Embryonic facial prominence (tissue), 1 donor: ENCODE results near the gene ADAMTS2.

ENCODE experiments used
- DNase-seq: peaks from one replicate; pipeline ENCODE4 v3.0.0-alpha.2; 2016; ENCODE audit errors: extremely low spot score

Gene ADAMTS2

DNA sequence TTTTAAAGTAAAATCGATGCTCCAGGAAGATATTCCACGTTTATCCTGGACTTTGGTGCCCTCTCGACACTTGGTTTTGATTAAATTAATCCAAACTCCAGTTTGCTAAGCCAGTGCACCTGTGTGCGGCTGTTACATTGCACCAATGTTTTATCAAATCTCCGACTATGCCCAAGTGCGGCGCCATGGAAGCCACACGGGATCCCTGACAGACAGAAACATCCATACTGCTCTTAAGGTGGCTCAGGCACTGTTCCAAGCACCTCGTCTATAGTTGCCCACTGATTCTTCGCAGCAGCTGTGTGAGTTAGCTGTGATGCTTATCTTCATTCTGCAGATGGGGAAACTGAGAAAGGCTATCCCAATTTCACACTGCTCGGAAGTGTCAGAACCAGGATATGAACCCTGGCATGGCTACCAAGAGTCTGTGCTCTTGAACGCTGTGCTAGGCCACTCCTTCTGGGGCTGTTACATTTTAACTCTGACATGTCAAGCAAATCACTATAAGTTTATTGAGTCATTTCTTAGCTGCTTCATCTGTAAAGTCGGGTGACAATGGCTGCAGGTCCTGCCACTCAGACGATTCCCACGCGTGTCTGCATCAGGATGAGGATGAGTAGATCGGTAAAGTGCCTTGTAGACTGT is 113.0 kb downstream of the ADAMTS2 start:
- DNase-seq, result no peak

- DNase-seq, result no peak
Observed at GRCh38 chr5:179231309-179231708, 114.0 kb downstream of the ADAMTS2 start.

DNA sequence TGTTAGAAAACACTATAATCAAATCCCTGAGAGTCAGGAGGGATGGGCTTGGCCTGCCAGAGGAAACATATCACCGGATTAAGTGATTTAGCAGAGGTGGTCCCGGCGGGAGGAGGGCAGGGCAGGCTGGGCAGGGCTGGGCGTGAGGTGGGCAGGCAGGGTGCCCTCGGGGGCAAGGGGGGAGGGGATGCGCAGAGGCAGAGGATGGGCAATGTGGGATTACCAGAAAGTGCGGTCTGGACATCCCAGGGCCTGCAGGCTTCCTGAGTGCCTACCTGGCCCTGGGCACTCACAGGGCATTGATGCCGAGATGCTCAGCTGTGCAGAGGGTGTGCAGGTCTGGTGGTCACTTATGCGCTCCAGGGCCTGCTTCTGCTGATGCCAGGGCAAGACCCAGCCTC is 115.2 kb downstream of the ADAMTS2 start:
- DNase-seq, result no peak

GRCh38 chr5:179229331-179229831 is 115.9 kb downstream of the ADAMTS2 start:
- no peak for DNase-seq

GRCh38 chr5:179228341-179229121 is 116.7 kb downstream of the ADAMTS2 start:
- no peak for DNase-seq

GRCh38 chr5:179227580-179228311 is 117.5 kb downstream of the ADAMTS2 start:
- no peak for DNase-seq

DNA sequence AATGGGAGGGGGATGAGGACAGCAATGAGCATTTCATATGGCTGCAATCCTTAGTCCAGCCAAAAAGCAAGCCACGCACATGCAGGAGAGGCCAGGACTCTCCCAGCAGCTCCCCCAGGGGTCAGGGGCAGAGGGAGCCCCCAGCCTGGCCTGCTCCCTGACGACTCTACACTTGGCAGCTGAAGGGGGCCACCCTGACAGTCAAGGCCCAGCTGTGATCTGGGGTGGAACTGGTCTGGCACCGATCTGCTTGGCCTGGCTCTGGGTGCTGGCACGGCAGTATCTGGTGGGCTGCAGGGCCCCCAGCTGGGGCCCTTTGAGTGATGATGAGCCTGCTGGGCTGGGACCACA is 118.1 kb downstream of the ADAMTS2 start:
- no peak for DNase-seq

GRCh38 chr5:179226696-179227095 is 118.6 kb downstream of the ADAMTS2 start:
- DNase-seq, result no peak

DNA sequence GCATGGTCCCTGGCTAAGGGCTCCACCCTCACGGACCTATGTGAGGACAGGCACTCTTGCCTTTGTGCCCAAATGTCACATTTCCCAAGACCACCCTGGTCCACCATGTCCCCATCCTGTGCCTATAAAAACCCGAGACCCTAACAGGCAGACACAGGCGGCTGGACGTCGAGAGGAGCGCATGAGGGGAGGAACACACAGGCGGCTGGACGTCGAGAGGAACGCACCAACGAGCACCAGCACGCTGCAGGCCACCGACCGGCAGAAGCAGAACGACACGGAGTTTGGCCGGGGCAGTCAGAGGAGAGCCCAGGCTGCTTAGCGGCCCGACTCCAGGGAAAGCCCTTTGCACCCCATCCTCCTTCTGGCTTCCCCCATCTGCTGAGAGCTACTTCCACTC is 119.9 kb downstream of the ADAMTS2 start:
- no peak for DNase-seq

GRCh38 chr5:179224741-179225140 is 120.5 kb downstream of the ADAMTS2 start:
- DNase-seq, result no peak

- DNase-seq, result no peak
Observed at GRCh38 chr5:179223961-179224360, 121.3 kb downstream of the ADAMTS2 start.

DNA sequence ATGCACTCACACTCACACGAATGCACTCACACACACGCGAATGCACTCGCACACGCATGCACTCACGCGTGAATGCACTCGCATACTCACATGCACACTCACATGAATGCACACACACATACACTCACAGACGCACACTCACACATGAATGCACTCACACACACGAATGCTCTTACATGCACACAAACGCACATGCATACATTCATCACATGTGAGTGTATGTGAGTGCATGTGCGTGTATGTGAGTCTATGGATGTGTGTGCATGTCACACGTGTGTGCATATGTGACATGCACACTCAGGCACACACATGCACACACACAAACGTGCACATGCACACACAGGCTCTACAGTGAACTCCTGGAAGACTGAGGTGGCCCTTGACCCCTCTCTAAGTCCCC is 121.7 kb downstream of the ADAMTS2 start:
- DNase-seq, result no peak

- DNase-seq, result no peak
Observed at GRCh38 chr5:179222246-179223017, 122.8 kb downstream of the ADAMTS2 start.

DNA sequence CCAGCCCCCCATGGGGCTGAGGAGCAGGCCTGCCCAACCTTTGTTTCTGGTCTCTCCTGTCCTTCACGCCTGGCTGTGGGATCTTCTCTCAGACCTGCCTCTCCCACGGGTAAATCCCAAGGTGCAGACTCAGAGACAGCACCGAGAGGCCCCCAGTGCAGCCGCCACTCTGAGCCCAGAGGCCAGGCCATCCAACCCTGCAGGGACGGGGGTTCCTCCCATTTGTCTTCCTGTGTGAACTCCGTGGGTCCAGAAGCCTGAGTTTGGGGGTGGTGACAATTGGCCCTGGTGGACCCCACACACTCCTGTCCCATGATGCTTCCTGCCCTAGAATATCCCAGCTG is 123.4 kb downstream of the ADAMTS2 start:
- DNase-seq, result no peak

DNA sequence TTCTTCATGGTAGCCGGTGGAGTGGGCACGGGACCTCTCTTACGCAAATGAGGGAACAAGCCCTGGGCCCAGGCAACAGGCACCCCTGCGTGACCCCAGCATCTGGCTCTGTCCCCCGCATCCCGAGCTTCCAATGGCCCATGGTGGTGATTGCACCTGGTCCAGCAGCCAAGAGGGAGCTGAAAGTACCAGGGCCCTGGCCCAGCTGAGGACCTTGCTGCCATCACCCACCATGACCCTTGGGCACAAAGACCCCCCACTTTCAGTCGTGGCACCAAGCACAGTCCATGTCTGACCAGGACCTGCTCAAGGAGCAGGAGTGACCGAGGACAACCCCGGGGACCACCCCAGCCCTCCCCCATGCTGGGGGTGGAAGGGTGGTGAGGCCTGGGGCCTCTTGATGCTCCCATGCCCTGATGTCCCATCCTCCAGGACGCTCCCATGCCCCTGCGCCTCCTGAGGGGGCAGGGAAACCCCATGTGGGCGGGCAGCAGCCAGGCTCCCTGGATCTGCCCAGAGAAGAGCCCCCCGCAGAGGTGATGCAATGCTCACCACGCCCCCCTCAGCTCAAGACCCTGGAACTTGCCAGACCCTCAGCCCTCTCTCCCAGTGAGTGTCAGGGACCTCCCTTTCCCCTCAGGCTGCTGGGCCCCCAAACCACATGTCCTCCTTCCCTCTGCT is 123.9 kb downstream of the ADAMTS2 start:
- no peak for DNase-seq

DNA sequence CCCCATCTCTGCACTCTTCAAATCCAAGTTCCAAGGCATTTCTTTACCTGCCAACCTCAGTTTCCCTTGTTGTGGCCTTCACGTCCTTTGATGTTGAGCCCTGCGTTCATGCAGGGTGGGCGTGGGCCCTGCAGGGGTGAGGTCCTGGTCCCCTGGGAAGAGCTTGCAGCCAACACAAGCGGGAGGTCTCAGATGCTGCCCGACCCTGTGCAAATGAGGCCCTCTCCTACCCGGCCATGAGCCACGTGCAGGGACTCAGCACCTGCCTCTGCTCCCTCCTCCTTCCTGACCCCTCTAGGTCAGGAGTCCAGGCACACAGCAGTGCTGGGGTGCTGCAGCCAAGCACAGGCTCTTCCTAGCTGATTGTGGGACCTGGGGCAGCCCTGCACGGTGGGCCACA is 124.5 kb downstream of the ADAMTS2 start:
- DNase-seq, result no peak

- DNase-seq, result no peak
Observed at GRCh38 chr5:179219661-179220620, 125.3 kb downstream of the ADAMTS2 start.

- no peak for DNase-seq
Observed at GRCh38 chr5:179218943-179219330, 126.3 kb downstream of the ADAMTS2 start.

- DNase-seq, result no peak
Observed at GRCh38 chr5:179217956-179218942, 127.0 kb downstream of the ADAMTS2 start.
